HG02973 (cell line): ENCODE measurements around the gene TEAD3.
"Not testable (repeated sequence)": the region's sequence is repeated elsewhere in the genome, so short reads cannot be mapped to it uniquely, and the experiment has no call there.

ENCODE experiments used
- ATAC-seq: cut with Tn5 transposase; IDR thresholded peaks from one replicate; pipeline ENCODE4 v1.9.1; 2021; ENCODE audit warnings: moderate library complexity; ENCODE audit not compliant: unreplicated experiment

The TEAD3 gene

GRCh38 chr6:35452183-35453090, 44.4 kb downstream of the TEAD3 start, which contains the start of gene FANCE:
Gene FANCE, plus strand, starts transcription at chr6:35452338. Its CDS starts 208 bp downstream, at chr6:35452546.
- ATAC-seq = peak; percentile 79

- ATAC-seq = no peak
Measured at GRCh38 chr6:35451354-35452182, 45.3 kb downstream of the TEAD3 start.

GRCh38 chr6:35449287-35449881, 47.5 kb downstream of the TEAD3 start:
- ATAC-seq = peak; percentile 37

GRCh38 chr6:35448191-35448590, 48.7 kb downstream of the TEAD3 start:
- ATAC-seq = no peak

- no peak for ATAC-seq
Measured at GRCh38 chr6:35445691-35446090, 51.2 kb downstream of the TEAD3 start.

DNA sequence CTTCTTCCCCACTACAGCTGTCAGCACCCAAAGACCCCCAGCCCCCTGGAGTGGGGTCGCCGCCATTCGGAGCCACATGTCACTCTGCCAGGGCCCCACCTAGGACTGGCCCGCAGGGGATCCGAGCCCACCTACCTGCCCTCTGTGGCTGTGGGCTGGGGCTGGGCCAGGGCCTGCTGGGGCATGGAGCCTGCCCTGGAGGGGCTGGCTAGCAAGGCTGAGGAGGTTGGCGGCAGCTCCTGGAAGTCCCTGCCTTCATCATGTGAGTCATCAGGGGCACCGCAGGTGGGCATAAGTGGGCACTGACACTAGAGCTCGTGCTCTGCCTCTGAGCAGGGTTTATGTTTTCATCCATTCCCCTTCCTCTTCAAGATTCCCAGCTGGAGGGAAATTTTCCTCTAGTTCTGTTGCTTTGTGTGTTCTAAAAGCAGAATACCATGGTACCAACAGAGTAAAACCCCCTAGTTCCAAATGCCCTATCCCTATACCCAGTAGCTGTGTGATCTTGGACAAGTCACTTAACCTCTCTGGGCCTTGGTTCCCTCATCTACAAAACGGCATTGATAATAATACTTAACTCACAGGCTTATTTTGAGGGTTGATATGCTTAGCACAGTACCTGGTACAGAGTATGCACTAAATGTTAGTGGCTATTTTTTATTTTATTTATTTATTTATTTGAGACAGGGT, 53.4 kb downstream of the TEAD3 start:
- ATAC-seq = no peak

- ATAC-seq = no peak
Measured at GRCh38 chr6:35442693-35443092, 54.2 kb downstream of the TEAD3 start.

- no peak for ATAC-seq
Measured at GRCh38 chr6:35441642-35442041, 55.2 kb downstream of the TEAD3 start.

DNA sequence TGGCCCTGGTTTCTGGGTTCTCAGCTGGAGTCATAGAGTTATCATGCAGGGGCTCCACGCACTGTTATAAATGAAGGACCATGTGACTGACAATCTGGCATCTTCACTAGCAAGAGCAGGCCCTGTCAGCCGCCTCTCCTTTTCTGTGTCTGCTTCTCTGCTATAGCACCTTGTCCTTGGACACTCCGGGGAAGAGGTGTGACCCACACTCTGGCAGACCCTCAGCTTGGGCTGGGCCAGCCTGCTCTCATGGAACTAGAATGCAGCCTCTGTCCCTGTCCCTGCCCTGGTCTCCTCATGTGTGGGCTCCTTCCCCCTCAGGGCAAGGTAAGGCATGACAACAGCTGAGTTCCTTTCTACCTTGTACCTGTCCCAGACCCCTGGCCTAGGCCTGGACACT, 55.7 kb downstream of the TEAD3 start:
- ATAC-seq = no peak

DNA sequence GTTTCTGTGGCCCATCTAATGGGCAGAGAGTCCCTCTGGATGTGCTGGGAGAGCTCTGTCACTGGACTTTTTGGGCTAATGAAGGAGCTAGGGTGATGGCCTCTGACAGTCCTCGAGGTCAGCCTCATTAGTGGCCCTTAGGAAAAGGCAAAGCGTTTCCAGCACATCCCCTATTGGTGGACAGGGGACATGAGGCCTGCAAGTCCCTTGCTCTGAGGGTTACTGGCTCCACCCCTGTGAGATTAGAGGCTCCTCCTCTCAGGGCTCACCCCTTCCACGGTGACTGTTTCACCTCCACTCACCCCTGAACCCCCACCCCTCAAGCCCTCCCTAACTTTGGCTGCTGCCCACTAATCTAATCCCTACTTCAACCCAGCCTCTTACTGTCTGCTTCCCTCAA, 57.6 kb downstream of the TEAD3 start:
- no peak for ATAC-seq

DNA sequence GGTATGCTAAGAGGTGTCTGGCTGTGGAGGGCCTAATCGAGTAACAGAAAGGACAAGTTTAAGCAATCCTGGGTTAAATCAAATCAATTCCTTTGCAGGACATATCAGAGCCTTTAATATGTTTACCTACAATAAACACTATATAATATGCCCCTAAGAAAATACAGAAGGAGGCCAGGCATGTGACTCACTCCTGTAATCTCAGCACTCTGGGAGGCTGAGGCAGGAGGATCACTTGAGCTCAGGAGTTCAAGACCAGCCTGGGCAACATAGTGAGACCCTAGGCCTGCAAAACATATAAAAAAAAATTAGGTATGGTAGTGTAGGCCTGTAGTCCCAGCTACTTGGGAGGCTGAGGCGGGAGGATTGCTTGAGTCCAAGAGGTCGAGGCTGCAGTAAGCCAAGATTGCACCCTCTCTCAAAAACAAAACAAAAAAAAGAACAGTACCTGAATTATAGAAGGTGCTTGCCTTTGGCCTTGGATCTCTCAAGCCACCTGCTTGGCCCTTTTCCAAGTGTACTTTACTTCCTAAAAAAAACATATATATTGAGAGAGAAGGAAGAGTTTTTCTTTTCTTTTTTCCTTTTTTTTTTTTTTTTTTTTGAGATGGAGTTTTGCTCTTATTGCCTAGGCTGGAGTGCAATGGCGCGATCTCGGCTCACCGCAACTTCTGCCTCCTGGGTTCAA, 58.4 kb downstream of the TEAD3 start:
- ATAC-seq = not testable (repeated sequence)

DNA sequence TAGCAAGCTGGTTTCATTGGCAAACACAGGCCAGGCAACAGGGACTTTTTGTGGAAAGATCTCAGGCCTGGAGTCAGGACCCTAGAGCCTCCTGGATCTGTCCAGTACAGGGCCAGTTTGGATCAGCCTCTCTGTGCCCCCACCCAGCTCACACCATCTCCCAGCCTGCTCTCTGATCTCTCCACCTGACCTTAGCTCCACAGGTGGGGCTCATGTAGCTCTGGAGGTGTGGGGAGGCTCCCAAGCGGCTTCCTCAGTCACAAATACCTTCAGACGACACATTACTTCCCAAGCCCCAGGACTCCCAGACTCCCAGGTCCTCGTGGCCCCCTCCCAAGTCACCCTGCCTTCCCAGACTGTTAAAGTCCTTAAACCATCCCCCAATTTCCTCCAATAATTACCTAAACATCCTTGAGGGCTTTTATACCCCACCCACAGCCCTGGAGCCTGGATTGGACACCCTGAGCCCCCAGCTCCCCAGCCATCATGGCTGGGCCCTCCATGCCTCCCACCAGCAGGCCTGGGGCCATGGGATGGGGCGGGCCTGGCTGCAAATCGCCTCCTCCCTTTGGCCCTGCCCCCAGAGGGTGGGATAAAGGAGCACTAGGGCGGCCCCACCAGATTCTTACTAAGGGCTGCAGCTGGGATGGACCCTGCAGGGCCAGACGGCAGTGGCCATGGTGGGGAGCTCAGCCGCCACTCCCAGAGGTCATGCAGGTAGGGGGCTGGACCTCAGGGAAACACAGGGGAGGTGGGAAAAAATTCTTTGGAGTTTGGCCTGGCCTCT, 60.6 kb downstream of the TEAD3 start:
- ATAC-seq = no peak

- ATAC-seq = no peak
Measured at GRCh38 chr6:35435074-35435837, 61.6 kb downstream of the TEAD3 start.

GRCh38 chr6:35432702-35433101, 64.2 kb downstream of the TEAD3 start:
- ATAC-seq = not testable (repeated sequence)

DNA sequence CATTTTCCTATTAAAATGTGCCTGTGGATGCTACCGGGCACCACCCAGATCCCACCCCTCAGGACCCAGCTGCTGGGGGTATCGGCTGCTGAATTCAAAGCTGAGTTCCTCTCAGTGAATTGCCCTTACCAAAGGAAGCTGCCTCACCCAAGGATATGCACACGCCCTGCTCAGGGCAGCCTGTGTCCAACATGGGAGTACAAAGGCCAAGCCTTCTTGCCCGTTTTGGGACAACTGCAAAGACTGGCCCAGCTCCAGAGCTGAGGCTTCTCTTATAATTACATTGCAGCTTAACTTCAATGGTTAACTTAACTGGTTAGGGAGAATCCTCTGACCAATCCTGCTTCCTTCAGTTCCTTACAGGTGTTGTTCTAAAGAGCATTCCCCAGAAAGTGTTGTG, 64.6 kb downstream of the TEAD3 start:
- ATAC-seq = no peak

DNA sequence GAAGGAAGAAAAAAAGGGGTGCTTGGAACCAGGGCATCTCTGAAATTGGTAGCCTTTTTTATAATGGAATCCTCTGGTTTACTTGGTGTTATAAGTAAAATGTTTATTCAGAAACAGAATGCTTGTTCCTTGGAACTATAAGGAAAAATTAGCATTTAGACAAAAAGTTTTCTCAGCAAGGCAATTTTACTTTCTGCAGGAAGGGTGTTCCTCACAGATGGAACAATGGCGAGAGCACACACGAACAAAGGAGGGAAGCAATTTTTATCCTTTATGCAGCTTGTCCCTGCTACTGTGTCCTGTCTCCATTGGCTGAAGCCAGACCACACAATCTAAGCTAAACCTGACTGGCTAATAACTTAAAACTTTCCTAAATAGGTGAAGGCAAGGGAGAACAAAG, 67.4 kb downstream of the TEAD3 start:
- no peak for ATAC-seq

- no peak for ATAC-seq
Measured at GRCh38 chr6:35428421-35429149, 68.3 kb downstream of the TEAD3 start.

- no peak for ATAC-seq
Measured at GRCh38 chr6:35427851-35428321, 69.0 kb downstream of the TEAD3 start.
